Measurements from ENCODE around the gene KCNMA1.

KCNMA1 gene

GRCh38 chr10:76882796-76883195, 754.8 kb downstream of the KCNMA1 start:
- no peak for DNase-seq (ENCODE audit: low spot score)

- DNase-seq (ENCODE audit: low spot score), result no peak
Observed at GRCh38 chr10:76882245-76882644, 755.4 kb downstream of the KCNMA1 start.

GRCh38 chr10:76881477-76882220, 756.0 kb downstream of the KCNMA1 start:
- no peak for DNase-seq (ENCODE audit: low spot score)

GRCh38 chr10:76880931-76881330, 756.7 kb downstream of the KCNMA1 start:
- DNase-seq (ENCODE audit: low spot score), result no peak

GRCh38 chr10:76879116-76879913, 758.3 kb downstream of the KCNMA1 start:
- DNase-seq (ENCODE audit: low spot score), result no peak

GRCh38 chr10:76878514-76878913, 759.1 kb downstream of the KCNMA1 start:
- no peak for DNase-seq (ENCODE audit: low spot score)

- no peak for DNase-seq (ENCODE audit: low spot score)
Observed at GRCh38 chr10:76874896-76875295, 762.7 kb downstream of the KCNMA1 start.

GRCh38 chr10:76874176-76874575, 763.4 kb downstream of the KCNMA1 start:
- DNase-seq (ENCODE audit: low spot score), result no peak

GRCh38 chr10:76871697-76872295, 765.8 kb downstream of the KCNMA1 start:
- DNase-seq (ENCODE audit: low spot score), result no peak

- no peak for DNase-seq (ENCODE audit: low spot score)
Observed at GRCh38 chr10:76869931-76870330, 767.7 kb downstream of the KCNMA1 start.

GRCh38 chr10:76868098-76868977, 769.3 kb downstream of the KCNMA1 start:
- DNase-seq (ENCODE audit: low spot score), result no peak

- no peak for DNase-seq (ENCODE audit: low spot score)
Observed at GRCh38 chr10:76866841-76867586, 770.6 kb downstream of the KCNMA1 start.

- DNase-seq (ENCODE audit: low spot score), result no peak
Observed at GRCh38 chr10:76864922-76865321, 772.7 kb downstream of the KCNMA1 start.

- DNase-seq (ENCODE audit: low spot score), result no peak
Observed at GRCh38 chr10:76858721-76859120, 778.9 kb downstream of the KCNMA1 start.

- DNase-seq (ENCODE audit: low spot score), result no peak
Observed at GRCh38 chr10:76840802-76841201, 796.8 kb downstream of the KCNMA1 start.

GRCh38 chr10:76839276-76839675, 798.3 kb downstream of the KCNMA1 start:
- DNase-seq (ENCODE audit: low spot score), result no peak

- DNase-seq (ENCODE audit: low spot score), result no peak
Observed at GRCh38 chr10:76830218-76830617, 807.4 kb downstream of the KCNMA1 start.

GRCh38 chr10:76829724-76830123, 807.9 kb downstream of the KCNMA1 start:
- no peak for DNase-seq (ENCODE audit: low spot score)

All from hematopoietic multipotent progenitor cell treated with erythropoietin and hydrocortisone succinate and interleukin-3 and kit ligand, for 15 days (in vitro differentiated cells).